Measurements from ENCODE around the gene FCHSD2.

The FCHSD2 gene

GRCh38 chr11:73184953-73185671, 43.0 kb upstream of the FCHSD2 start:
- whole genome bisulfite sequencing, 2 experiments (ENCODE audit: insufficient coverage in 2 of 2) = 87 to 94% methylated on average over 7 of the region's 18 CpGs
- Histone ChIP-seq H3K9me3 (ENCODE audit: control insufficient read depth, low read length) (no peaks in the 10 kb centered on the region), H3K27ac (ENCODE audit: low read depth, low read length, severe bottlenecking) (no peak overlapping the region), H3K4me1 (ENCODE audit: control insufficient read depth, insufficient read depth, low read length, poor library complexity, severe bottlenecking) (peaks cover 11% of the 10 kb centered on the region), H3K4me3 (ENCODE audit: extremely low read depth, insufficient read depth, low read length, poor library complexity, severe bottlenecking) (no peak overlapping the region), H3K36me3 (ENCODE audit: control insufficient read depth, insufficient read depth, low read length) (no peaks in the 10 kb centered on the region)

GRCh38 chr11:73182824-73183321, 40.8 kb upstream of the FCHSD2 start:
- Histone ChIP-seq H3K9me3 (ENCODE audit: control insufficient read depth, low read length) (no peaks in the 10 kb centered on the region), H3K27ac (ENCODE audit: low read depth, low read length, severe bottlenecking) (no peak overlapping the region), H3K4me1 (ENCODE audit: control insufficient read depth, insufficient read depth, low read length, poor library complexity, severe bottlenecking) (peaks cover 11% of the 10 kb centered on the region), H3K36me3 (ENCODE audit: control insufficient read depth, insufficient read depth, low read length) (no peaks in the 10 kb centered on the region), H3K4me3 (ENCODE audit: extremely low read depth, insufficient read depth, low read length, poor library complexity, severe bottlenecking) (no peak overlapping the region)
- WGBS, 2 experiments (ENCODE audit: insufficient coverage in 2 of 2) = 53 to 100% methylated on average over 1 to 3 of the region's 3 CpGs

- H3K4me3 ChIP-seq (ENCODE audit: extremely low read depth, insufficient read depth, low read length, poor library complexity, severe bottlenecking) = no peak overlapping the region
- H3K36me3 ChIP-seq (ENCODE audit: control insufficient read depth, insufficient read depth, low read length) = no peaks in the 10 kb centered on the region
- peaks cover 3% of the 10 kb centered on the region for H3K4me1 ChIP-seq (ENCODE audit: control insufficient read depth, insufficient read depth, low read length, poor library complexity, severe bottlenecking)
- no peaks in the 10 kb centered on the region for H3K9me3 ChIP-seq (ENCODE audit: control insufficient read depth, low read length)
- WGBS, 2 experiments (ENCODE audit: insufficient coverage in 2 of 2) = 88 to 100% methylated on average over 1 to 2 of the region's 4 CpGs
- no peak overlapping the region for H3K27ac ChIP-seq (ENCODE audit: low read depth, low read length, severe bottlenecking)
Measured at GRCh38 chr11:73178681-73179080, 36.6 kb upstream of the FCHSD2 start.

- H3K4me3 ChIP-seq (ENCODE audit: extremely low read depth, insufficient read depth, low read length, poor library complexity, severe bottlenecking) = no peak overlapping the region
- WGBS, 2 experiments (ENCODE audit: insufficient coverage in 2 of 2) = 55 to 56% methylated on average over 14 of the region's 15 CpGs
- H3K9me3 ChIP-seq (ENCODE audit: control insufficient read depth, low read length) = no peaks in the 10 kb centered on the region
- no peak overlapping the region for H3K27ac ChIP-seq (ENCODE audit: low read depth, low read length, severe bottlenecking)
- H3K36me3 ChIP-seq (ENCODE audit: control insufficient read depth, insufficient read depth, low read length) = no peaks in the 10 kb centered on the region
- H3K4me1 ChIP-seq (ENCODE audit: control insufficient read depth, insufficient read depth, low read length, poor library complexity, severe bottlenecking) = peaks cover 3% of the 10 kb centered on the region
Measured at GRCh38 chr11:73177778-73178539, 35.8 kb upstream of the FCHSD2 start.

- Histone ChIP-seq H3K9me3 (ENCODE audit: control insufficient read depth, low read length) (no peaks in the 10 kb centered on the region), H3K27ac (ENCODE audit: low read depth, low read length, severe bottlenecking) (no peak overlapping the region), H3K4me3 (ENCODE audit: extremely low read depth, insufficient read depth, low read length, poor library complexity, severe bottlenecking) (no peak overlapping the region), H3K36me3 (ENCODE audit: control insufficient read depth, insufficient read depth, low read length) (no peaks in the 10 kb centered on the region), H3K4me1 (ENCODE audit: control insufficient read depth, insufficient read depth, low read length, poor library complexity, severe bottlenecking) (peaks cover 3% of the 10 kb centered on the region)
- WGBS, 2 experiments (ENCODE audit: insufficient coverage in 2 of 2) = 92 to 96% methylated on average over 3 of the region's 3 CpGs
Measured at GRCh38 chr11:73177380-73177777, 35.3 kb upstream of the FCHSD2 start.

- no peaks in the 10 kb centered on the region for H3K9me3 ChIP-seq (ENCODE audit: control insufficient read depth, low read length)
- no peaks in the 10 kb centered on the region for H3K36me3 ChIP-seq (ENCODE audit: control insufficient read depth, insufficient read depth, low read length)
- no CpG with 5 or more reads among the region's 1 CpG for WGBS, 2 experiments (ENCODE audit: insufficient coverage in 2 of 2)
- H3K27ac ChIP-seq (ENCODE audit: low read depth, low read length, severe bottlenecking) = no peak overlapping the region
- H3K4me1 ChIP-seq (ENCODE audit: control insufficient read depth, insufficient read depth, low read length, poor library complexity, severe bottlenecking) = peaks cover 3% of the 10 kb centered on the region
- no peak overlapping the region for H3K4me3 ChIP-seq (ENCODE audit: extremely low read depth, insufficient read depth, low read length, poor library complexity, severe bottlenecking)
Measured at GRCh38 chr11:73176874-73177155, 34.7 kb upstream of the FCHSD2 start.

- H3K36me3 ChIP-seq (ENCODE audit: control insufficient read depth, insufficient read depth, low read length) = no peaks in the 10 kb centered on the region
- peaks cover 3% of the 10 kb centered on the region for H3K4me1 ChIP-seq (ENCODE audit: control insufficient read depth, insufficient read depth, low read length, poor library complexity, severe bottlenecking)
- H3K27ac ChIP-seq (ENCODE audit: low read depth, low read length, severe bottlenecking) = no peak overlapping the region
- H3K4me3 ChIP-seq (ENCODE audit: extremely low read depth, insufficient read depth, low read length, poor library complexity, severe bottlenecking) = no peak overlapping the region
- WGBS, 2 experiments (ENCODE audit: insufficient coverage in 2 of 2) = 91 to 93% methylated on average over 4 of the region's 5 CpGs
- no peaks in the 10 kb centered on the region for H3K9me3 ChIP-seq (ENCODE audit: control insufficient read depth, low read length)
Measured at GRCh38 chr11:73176145-73176873, 34.2 kb upstream of the FCHSD2 start.

GRCh38 chr11:73175551-73176144, 33.5 kb upstream of the FCHSD2 start:
- no peak overlapping the region for H3K4me3 ChIP-seq (ENCODE audit: extremely low read depth, insufficient read depth, low read length, poor library complexity, severe bottlenecking)
- WGBS, 2 experiments (ENCODE audit: insufficient coverage in 2 of 2) = 75 to 80% methylated on average over 5 of the region's 5 CpGs
- no peaks in the 10 kb centered on the region for H3K9me3 ChIP-seq (ENCODE audit: control insufficient read depth, low read length)
- H3K36me3 ChIP-seq (ENCODE audit: control insufficient read depth, insufficient read depth, low read length) = no peaks in the 10 kb centered on the region
- H3K27ac ChIP-seq (ENCODE audit: low read depth, low read length, severe bottlenecking) = no peak overlapping the region
- peaks cover 3% of the 10 kb centered on the region for H3K4me1 ChIP-seq (ENCODE audit: control insufficient read depth, insufficient read depth, low read length, poor library complexity, severe bottlenecking)

- peaks cover 10% of the 10 kb centered on the region for H3K4me1 ChIP-seq (ENCODE audit: control insufficient read depth, insufficient read depth, low read length, poor library complexity, severe bottlenecking)
- no peaks in the 10 kb centered on the region for H3K9me3 ChIP-seq (ENCODE audit: control insufficient read depth, low read length)
- no peaks in the 10 kb centered on the region for H3K36me3 ChIP-seq (ENCODE audit: control insufficient read depth, insufficient read depth, low read length)
- H3K4me3 ChIP-seq (ENCODE audit: extremely low read depth, insufficient read depth, low read length, poor library complexity, severe bottlenecking) = no peak overlapping the region
- WGBS, 2 experiments (ENCODE audit: insufficient coverage in 2 of 2) = 96 to 97% methylated on average over 2 to 3 of the region's 3 CpGs
- H3K27ac ChIP-seq (ENCODE audit: low read depth, low read length, severe bottlenecking) = no peak overlapping the region
Measured at GRCh38 chr11:73174495-73174791, 32.3 kb upstream of the FCHSD2 start.

- WGBS, 2 experiments (ENCODE audit: insufficient coverage in 2 of 2) = 86 to 95% methylated on average over 8 to 11 of the region's 11 CpGs
- no peaks in the 10 kb centered on the region for H3K9me3 ChIP-seq (ENCODE audit: control insufficient read depth, low read length)
Measured at GRCh38 chr11:73173755-73174494, 31.8 kb upstream of the FCHSD2 start.

More at GRCh38 chr11:73173755-73174494, 31.8 kb upstream of the FCHSD2 start:
- no peak overlapping the region for H3K27ac ChIP-seq (ENCODE audit: low read depth, low read length, severe bottlenecking)
- peaks cover 14% of the 10 kb centered on the region for H3K4me1 ChIP-seq (ENCODE audit: control insufficient read depth, insufficient read depth, low read length, poor library complexity, severe bottlenecking)
- H3K4me3 ChIP-seq (ENCODE audit: extremely low read depth, insufficient read depth, low read length, poor library complexity, severe bottlenecking) = no peak overlapping the region
- H3K36me3 ChIP-seq (ENCODE audit: control insufficient read depth, insufficient read depth, low read length) = no peaks in the 10 kb centered on the region
